ENCODE results near the gene SSTR4. TPM values are rescaled to one million over a fixed set of nuclear protein-coding genes. Genes with fewer than 3 reads are reported as not detected.
A peak's percentile ranks its signal among the peaks of the same experiment; 100 is the strongest.

The SSTR4 gene
- total RNA-seq, 1 donor from 2014 or later, result not detected

GRCh38 chr20:23046431-23046830, 11.3 kb downstream of the SSTR4 start:
- no peak for DNase-seq

- DNase-seq, result no peak
Measured at GRCh38 chr20:23047001-23047737, 12.1 kb downstream of the SSTR4 start.

- no peak for DNase-seq
Measured at GRCh38 chr20:23047738-23048214, 12.7 kb downstream of the SSTR4 start.

DNA sequence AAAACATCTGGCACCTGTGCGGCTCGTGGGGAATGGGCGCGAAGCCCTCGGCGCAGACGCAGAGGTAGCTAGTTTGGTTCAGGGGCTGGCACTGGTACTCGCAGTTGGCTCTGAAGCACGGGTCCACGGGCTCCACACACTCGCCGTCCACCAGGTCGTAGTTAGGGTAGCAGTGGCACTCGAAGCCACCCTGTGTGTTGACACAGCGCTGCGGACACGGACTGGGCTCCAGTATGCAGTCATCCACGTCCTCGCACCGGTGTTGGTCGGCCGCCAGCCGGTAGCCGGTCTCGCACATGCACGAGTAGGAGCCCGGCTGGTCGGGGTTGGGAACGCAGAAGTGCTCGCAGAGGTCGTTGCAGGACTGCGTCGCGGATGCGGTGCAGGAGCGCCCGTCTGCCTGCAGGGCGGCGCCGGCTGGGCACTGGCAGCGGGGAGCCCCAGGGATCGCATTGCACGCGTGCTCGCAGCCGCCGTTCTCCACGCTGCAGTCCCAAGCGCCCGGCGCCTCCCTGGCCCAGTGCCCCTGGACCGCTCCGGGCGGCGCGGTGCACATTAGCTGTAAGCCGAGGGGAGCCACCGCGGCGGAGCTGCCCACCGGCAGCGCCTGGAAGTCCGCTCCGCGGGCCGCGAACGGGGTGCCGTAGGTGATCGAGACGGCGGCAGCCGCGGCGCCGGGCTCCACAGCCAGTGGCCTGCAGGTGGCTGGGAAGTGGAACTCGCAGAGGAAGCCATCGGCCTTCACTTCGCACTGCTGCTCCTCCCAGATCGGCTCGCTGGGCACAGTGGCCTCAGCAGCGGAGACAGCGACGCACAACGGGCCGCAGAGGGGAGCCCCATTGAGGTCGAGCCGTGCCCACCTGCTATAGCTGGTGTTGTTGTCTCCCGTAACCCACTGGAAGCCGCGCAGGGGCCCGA, 13.4 kb downstream of the SSTR4 start:
- DNase-seq, result peak; percentile 56

DNA sequence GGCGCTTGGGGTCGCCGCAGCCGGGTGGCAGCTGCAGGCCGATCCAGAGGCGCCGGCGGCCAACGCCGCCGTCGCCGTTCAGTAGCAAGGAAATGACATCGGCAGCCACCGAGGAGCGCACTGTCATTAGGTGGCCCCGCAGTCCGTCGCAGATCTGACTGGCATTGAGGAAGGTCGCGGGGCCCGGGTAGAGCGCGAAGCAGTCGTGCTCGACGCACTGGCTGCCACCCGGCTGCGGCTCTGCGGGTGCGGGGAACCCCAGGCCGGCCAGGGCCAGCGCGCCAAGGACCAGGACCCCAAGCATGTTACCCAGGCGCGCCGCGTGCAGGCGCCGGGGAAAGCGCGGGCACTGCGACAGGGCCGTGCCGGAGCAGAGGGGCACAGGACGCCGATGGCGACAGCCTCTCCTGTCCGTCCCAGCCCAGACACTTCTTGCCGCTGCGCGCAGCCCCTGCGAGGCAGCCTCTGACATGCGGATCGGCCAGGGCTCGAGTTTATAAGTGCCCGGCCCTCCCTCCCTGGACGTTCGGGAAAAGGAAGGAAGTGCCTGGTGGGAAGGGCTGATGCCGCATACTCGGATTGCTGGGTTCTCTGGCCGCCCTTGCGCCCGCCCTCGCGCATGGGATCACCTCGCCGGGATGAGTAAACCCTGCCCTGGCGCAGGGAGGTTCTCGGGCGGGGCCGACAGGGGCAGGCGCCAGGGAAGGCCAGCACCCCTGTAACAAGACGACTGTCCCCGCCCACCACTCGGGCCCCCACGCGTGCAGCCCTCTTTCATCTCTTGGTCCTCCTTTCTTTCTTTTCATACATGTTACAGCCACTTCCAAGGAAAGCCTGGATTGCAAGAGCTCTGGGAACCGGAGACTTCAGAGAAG, 14.3 kb downstream of the SSTR4 start, which contains the start of gene THBD:
Gene THBD, minus strand, starts transcription at position 472 of the 875 bp plus-strand sequence. Its CDS starts 168 bp downstream, at position 304.
- DNase-seq, result peak; percentile 58

GRCh38 chr20:23050076-23050838, 15.1 kb downstream of the SSTR4 start:
- no peak for DNase-seq

DNA sequence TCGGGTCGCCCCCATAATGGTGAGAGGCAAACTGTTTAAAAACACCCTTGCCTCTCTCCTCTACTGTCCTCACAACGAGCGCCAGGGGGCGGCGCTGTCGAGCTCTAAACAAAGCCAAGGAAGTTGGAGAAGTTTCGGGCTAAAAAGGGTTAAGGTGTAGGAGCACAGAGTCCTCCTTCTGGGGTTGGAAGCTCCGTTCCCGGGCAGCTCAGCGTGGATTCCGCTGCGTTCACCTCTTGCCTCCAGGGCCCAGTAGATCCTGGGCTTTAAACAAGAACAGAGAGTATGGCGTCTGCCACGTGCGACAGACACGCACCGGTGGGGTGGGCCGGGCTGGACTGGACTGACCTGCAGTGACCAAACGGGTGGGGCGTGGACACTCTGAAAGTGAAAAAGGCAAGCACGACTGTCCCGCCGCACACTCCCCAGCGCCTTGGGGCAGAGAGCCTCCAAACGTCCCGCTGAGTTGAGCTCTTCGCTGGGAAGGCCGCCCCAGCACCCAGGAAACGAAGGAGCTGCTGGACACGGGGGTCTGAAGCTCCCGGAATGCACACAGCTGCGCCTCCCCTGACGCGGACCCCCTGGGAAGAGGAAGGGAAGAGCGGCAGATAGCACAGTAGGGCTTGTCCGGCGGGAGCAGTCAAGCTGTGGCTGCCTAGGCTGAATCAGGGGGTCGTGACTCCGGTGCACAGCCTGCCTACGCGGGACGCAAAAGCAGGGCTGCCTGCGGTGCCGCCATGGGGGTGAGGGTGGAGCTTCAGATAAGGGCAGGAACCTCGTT, 15.9 kb downstream of the SSTR4 start:
- DNase-seq, result peak; percentile 95

DNA sequence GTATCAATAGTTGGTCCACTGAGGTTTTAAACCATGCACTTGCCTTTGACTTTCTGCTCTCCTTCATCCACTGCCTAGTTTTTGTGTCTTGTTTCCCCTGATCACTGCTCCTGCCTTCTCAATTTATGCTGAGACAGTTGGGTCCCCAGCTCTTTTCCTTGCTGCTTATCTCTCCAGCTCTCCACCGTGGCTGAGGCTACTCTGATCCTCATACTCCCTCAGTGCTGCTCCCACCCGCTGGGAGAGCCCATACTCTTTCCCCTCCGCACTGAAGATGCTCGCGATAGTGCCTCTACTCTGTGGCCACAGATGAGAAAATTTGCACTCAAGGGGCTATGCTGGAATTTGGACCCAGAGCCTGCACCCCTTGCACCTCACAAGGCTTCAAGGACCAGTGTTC, 17.8 kb downstream of the SSTR4 start:
- DNase-seq, result no peak

DNA sequence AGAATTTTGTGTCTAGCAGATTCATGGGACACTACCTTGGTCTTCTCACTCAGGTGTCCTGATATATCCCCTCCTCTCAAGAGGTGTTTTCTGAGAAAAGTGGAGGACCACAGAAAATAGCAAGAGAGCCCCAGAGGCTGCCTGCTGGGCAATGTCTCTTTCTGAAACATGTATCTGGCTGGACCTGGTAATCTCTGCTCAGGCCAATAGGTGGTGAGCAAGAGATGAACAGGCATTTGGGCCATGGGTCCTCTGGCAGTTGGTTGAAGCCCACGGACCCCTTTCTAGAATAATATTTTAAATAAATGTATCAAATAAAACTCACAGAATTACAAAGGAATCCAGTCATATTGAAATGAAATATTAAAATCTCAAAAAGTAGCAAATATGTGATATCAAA, 23.1 kb downstream of the SSTR4 start:
- DNase-seq, result no peak

DNA sequence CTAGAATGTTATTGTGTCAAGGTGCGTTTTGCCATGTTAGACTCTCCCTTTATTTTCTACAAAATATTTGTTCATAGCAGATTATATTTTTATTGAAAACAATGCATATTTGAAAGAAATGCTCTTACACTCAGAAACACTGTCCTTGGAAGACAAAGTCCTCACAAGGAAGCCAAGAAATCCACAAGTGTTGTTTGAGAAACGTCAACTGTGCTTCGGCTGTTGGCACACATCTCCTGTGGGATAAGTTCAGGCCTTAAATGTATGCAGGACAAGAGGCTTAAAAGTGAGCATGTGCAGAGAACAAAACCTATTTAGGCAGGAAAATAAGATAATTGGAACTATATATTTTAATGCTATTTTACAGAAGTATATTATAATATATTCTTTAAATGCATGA, 23.9 kb downstream of the SSTR4 start:
- no peak for DNase-seq

GRCh38 chr20:23059846-23060245, 24.7 kb downstream of the SSTR4 start:
- DNase-seq, result no peak

GRCh38 chr20:23060629-23061028, 25.5 kb downstream of the SSTR4 start:
- DNase-seq, result no peak

DNA sequence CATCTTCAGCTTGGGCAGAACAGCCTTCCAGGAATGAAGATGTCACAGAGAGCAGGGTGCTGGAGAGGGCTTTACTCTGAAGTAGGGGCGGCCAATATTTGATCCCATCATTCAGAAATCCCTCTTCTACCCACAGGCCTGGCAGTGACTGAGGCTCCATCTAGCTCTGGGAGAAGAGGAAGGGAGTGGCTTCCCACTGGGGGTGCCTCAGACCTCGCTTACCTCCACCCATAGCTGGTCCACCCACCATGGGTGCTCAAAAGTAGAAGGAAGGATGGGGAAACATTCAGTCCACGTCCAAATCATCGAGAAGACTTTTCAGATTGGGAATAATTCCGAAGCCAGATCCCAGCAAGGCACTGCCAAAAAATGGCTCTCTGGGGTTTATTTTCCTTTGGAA, 26.1 kb downstream of the SSTR4 start:
- no peak for DNase-seq

- DNase-seq, result peak; percentile 96
Measured at GRCh38 chr20:23061734-23062561, 26.8 kb downstream of the SSTR4 start.

DNA sequence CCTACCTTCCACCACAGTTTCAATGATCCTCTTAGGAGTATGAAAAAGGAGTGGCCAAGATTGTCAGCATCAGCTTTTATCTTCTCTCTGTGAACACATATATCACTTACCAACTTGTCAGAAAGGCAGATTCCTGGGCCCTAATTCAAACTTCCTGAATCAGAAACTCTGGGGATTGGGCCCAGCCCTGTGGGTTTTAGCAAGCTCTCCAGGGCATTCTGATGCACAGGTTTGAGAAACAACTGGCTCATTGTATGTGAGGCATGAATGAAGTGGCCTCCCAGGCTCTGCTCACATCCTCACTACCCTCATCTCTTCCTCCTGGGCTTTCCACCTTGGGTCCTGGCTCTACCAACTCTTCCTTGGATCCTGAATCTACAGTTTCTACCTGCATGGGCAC, 27.5 kb downstream of the SSTR4 start:
- no peak for DNase-seq

GRCh38 chr20:23063168-23063567, 28.1 kb downstream of the SSTR4 start:
- DNase-seq, result no peak

DNA sequence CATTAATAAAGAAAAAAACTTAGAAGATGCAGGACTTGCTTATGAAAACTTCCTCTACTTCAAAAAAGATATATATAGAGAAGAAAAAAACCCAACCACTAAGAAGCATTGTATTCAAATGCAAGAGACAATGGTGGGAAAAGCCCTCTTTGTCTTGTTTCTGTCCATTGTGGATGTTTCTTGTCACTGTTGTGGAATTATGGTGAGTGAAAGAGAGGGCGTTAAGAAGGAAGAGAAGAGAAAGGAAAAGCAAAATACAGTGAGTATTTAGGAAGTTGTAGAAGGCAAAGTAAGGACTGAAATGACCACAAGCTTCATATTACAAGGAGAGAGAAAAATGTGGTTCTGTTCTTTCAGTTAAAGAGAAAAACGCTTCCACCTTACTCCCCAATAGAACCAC, 28.5 kb downstream of the SSTR4 start:
- no peak for DNase-seq

DNA sequence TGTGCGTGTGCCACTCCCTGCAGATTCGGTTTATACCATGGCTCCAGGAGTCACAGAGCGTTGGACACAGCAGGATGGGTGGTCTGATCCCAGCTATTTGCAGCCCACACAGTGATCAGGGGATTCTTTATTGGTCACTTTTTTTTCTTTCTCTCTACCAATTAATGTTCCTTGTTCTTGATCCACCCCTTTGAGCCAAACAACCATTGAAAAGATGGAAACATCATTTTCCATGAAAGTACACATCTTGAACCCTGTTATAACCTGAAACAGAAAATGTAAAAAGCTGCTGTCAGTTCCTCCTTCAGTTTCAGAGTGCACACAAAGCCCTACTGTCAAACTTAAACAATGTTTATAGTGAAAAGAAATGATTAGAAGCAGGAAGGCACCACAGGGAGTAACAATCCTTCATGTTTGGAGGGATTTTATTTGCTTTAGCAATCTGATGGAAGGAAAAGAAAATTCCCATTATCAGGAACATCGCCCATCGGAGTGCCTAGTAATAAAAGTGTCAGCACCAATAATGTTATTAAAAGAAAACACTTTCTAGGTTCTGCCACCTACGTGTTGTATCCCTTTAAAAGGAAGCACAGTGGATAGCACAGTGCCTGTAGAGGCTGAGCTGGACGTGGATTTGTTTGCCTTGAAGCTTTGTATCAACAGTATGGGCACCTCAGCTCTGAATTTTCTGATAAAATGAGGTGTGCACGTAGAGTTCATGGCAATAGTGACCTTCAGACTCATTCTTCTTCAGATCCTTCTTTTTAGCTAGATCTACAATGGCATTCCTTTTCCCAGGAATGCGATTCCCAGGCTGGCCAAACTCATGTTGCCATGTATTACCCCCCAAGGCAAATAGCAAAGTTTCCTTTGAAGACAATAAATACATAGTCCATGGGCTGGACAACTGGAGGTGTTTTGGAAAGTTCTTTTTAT, 30.4 kb downstream of the SSTR4 start:
- DNase-seq, result no peak

Measured in tongue (tissue), 2 donors.